HG03378 (cell line): ENCODE results near the gene LMO2.

Experiments used
- ATAC-seq: cut with Tn5 transposase; IDR thresholded peaks from one replicate; pipeline ENCODE4 v1.9.1; 2021; ENCODE audit warnings: mild to moderate bottlenecking, moderate library complexity; ENCODE audit not compliant: unreplicated experiment

LMO2 gene

GRCh38 chr11:33916736-33917135 lies 24.9 kb upstream of the LMO2 start:
- no peak for ATAC-seq

GRCh38 chr11:33915526-33915925 lies 23.6 kb upstream of the LMO2 start:
- ATAC-seq: no peak

- no peak for ATAC-seq
Observed at GRCh38 chr11:33913991-33914390, 22.1 kb upstream of the LMO2 start.

GRCh38 chr11:33912405-33913361 lies 20.8 kb upstream of the LMO2 start:
- ATAC-seq: peak; percentile 84

GRCh38 chr11:33910958-33911339 lies 19.1 kb upstream of the LMO2 start:
- no peak for ATAC-seq

- no peak for ATAC-seq
Observed at GRCh38 chr11:33910296-33910957, 18.6 kb upstream of the LMO2 start.

GRCh38 chr11:33909552-33909951 lies 17.7 kb upstream of the LMO2 start:
- no peak for ATAC-seq

GRCh38 chr11:33909150-33909549 lies 17.3 kb upstream of the LMO2 start:
- ATAC-seq: no peak

GRCh38 chr11:33907421-33907820 lies 15.5 kb upstream of the LMO2 start:
- ATAC-seq: no peak

GRCh38 chr11:33906484-33907186 lies 14.8 kb upstream of the LMO2 start:
- no peak for ATAC-seq

- no peak for ATAC-seq
Observed at GRCh38 chr11:33904102-33904501, 12.2 kb upstream of the LMO2 start.

- ATAC-seq: no peak
Observed at GRCh38 chr11:33900159-33900840, 8.4 kb upstream of the LMO2 start.

- no peak for ATAC-seq
Observed at GRCh38 chr11:33899400-33900037, 7.6 kb upstream of the LMO2 start.

- no peak for ATAC-seq
Observed at GRCh38 chr11:33898957-33899356, 7.1 kb upstream of the LMO2 start.

- no peak for ATAC-seq
Observed at GRCh38 chr11:33897761-33898375, 6.0 kb upstream of the LMO2 start.

GRCh38 chr11:33896911-33897310 lies 5.0 kb upstream of the LMO2 start:
- ATAC-seq: no peak

GRCh38 chr11:33895752-33896137 lies 3.9 kb upstream of the LMO2 start:
- ATAC-seq: no peak

- ATAC-seq: no peak
Observed at GRCh38 chr11:33894398-33894746, 2.5 kb upstream of the LMO2 start.

GRCh38 chr11:33893711-33894397 lies 2.0 kb upstream of the LMO2 start:
- peak; percentile 83 for ATAC-seq
